ENCODE results near the gene GUCA1C. TPM values are rescaled to one million over a fixed set of nuclear protein-coding genes. Genes with fewer than 3 reads are reported as not detected.

GUCA1C gene
- total and polyA plus RNA-seq, 3 experiments from 2014 or later: not detected

- CTCF ChIA-PET: no interaction called here
- H3K4me1 Mint-ChIP-seq: no peaks in the 10 kb centered on the region
Observed at GRCh38 chr3:108877901-108878300, 75.8 kb downstream of the GUCA1C start.

GRCh38 chr3:108863799-108864135 lies 89.9 kb downstream of the GUCA1C start:
- POLR2A ChIA-PET: interaction anchor here (1.2 kb wide), 1 partner anchor 274 kb away, joined by 4 read pairs; the partner anchor contains the start of genes CIP2A and DZIP3
- Histone ChIP-seq H3K4me1 (ENCODE audit: insufficient read depth, low read length) (peaks cover 35% of the 10 kb centered on the region), H3K4me3 (ENCODE audit: low read length) (no peak overlapping the region), H3K36me3 (ENCODE audit: insufficient read depth, low read length) (peaks cover 8% of the 10 kb centered on the region), H3K27ac (ENCODE audit: low read depth, low read length) (peak overlapping the region; percentile 21), H3K27me3 (ENCODE audit: insufficient read depth, low read length, poor library complexity, severe bottlenecking) (no peaks in the 10 kb centered on the region), H3K9me3 (ENCODE audit: low read length) (peaks cover 7% of the 10 kb centered on the region)
- Mint-ChIP-seq H3K9me3 (peaks cover 0 to 10% (median 7%) of the 10 kb centered on the region in 5 donors), H3K27ac (peak overlapping the region; percentile 69 to 95 (median 90)), H3K27me3 (no peaks in the 10 kb centered on the region), H3K4me3 (peak overlapping the region in 3 of 7 donors; percentile 20 to 63 (median 48)), H3K36me3 (peaks cover 33 to 68% (median 50%) of the 10 kb centered on the region in 3 donors), H3K4me1 (peaks cover 42 to 52% (median 51%) of the 10 kb centered on the region in 3 donors)
- CTCF ChIA-PET: interaction anchor here (0.7 kb wide), 1 partner anchor 10 kb away, joined by 3 read pairs; no protein-coding TSS in a partner anchor
- no peak for DNase-seq

More at GRCh38 chr3:108877901-108878300, 75.8 kb downstream of the GUCA1C start:
- Histone ChIP-seq H3K4me3 (ENCODE audit: low read length) (no peak overlapping the region), H3K4me1 (ENCODE audit: insufficient read depth, low read length) (no peaks in the 10 kb centered on the region), H3K9me3 (ENCODE audit: low read length) (no peaks in the 10 kb centered on the region), H3K36me3 (ENCODE audit: insufficient read depth, low read length) (no peaks in the 10 kb centered on the region), H3K27me3 (ENCODE audit: insufficient read depth, low read length, poor library complexity, severe bottlenecking) (no peaks in the 10 kb centered on the region), H3K27ac (ENCODE audit: low read depth, low read length) (no peak overlapping the region)
- H3K27ac Mint-ChIP-seq: no peak overlapping the region
- no peak for DNase-seq
- peaks cover 0 to 19% (median 8%) of the 10 kb centered on the region in 3 donors for H3K36me3 Mint-ChIP-seq
- H3K9me3 Mint-ChIP-seq: peaks cover 0 to 2% (median 0%) of the 10 kb centered on the region in 5 donors
- no peak overlapping the region for H3K4me3 Mint-ChIP-seq
- POLR2A ChIA-PET: no interaction called here
- H3K27me3 Mint-ChIP-seq: no peaks in the 10 kb centered on the region

GRCh38 chr3:108862865-108863798 lies 90.5 kb downstream of the GUCA1C start:
- peak in 3 of 5 donors; percentile 6 to 55 (median 28) for DNase-seq
- H3K4me1 ChIP-seq (ENCODE audit: insufficient read depth, low read length): peaks cover 35% of the 10 kb centered on the region
- H3K9me3 ChIP-seq (ENCODE audit: low read length): peaks cover 7% of the 10 kb centered on the region
- peak overlapping the region; percentile 21 for H3K27ac ChIP-seq (ENCODE audit: low read depth, low read length)
- ChIA-PET CTCF (interaction anchor here (0.7 to 1.4 kb wide), 2 partner anchors 9 to 10 kb away, joined by 3 to 4 read pairs; no protein-coding TSS in a partner anchor), POLR2A (interaction anchor here (1.2 kb wide), 1 partner anchor 274 kb away, joined by 4 read pairs; the partner anchor contains the start of genes CIP2A and DZIP3)
- Mint-ChIP-seq H3K9me3 (peaks cover 0 to 16% (median 7%) of the 10 kb centered on the region in 5 donors), H3K27me3 (no peaks in the 10 kb centered on the region), H3K36me3 (peaks cover 37 to 73% (median 56%) of the 10 kb centered on the region in 3 donors), H3K4me3 (peak overlapping the region; percentile 12 to 63 (median 52)), H3K4me1 (peaks cover 47 to 57% (median 56%) of the 10 kb centered on the region in 3 donors), H3K27ac (peak overlapping the region; percentile 39 to 95 (median 90))
- no peak overlapping the region for H3K4me3 ChIP-seq (ENCODE audit: low read length)
- H3K36me3 ChIP-seq (ENCODE audit: insufficient read depth, low read length): peaks cover 11% of the 10 kb centered on the region
- H3K27me3 ChIP-seq (ENCODE audit: insufficient read depth, low read length, poor library complexity, severe bottlenecking): no peaks in the 10 kb centered on the region

GRCh38 chr3:108861401-108861800 lies 92.3 kb downstream of the GUCA1C start:
- no peaks in the 10 kb centered on the region for H3K27me3 Mint-ChIP-seq
- peaks cover 0 to 16% (median 7%) of the 10 kb centered on the region in 5 donors for H3K9me3 Mint-ChIP-seq
- H3K27ac Mint-ChIP-seq: peak overlapping the region in 7 of 8 donors; percentile 51 to 95 (median 91)
- no peak for DNase-seq
- ChIA-PET POLR2A (no interaction called here), CTCF (interaction anchor here (1.1 kb wide), 1 partner anchor 23 kb away, joined by 3 read pairs; no protein-coding TSS in a partner anchor)
- peaks cover 22% of the 10 kb centered on the region for H3K36me3 ChIP-seq (ENCODE audit: insufficient read depth, low read length)
- peaks cover 44 to 81% (median 55%) of the 10 kb centered on the region in 3 donors for H3K36me3 Mint-ChIP-seq
- peaks cover 55 to 70% (median 65%) of the 10 kb centered on the region in 3 donors for H3K4me1 Mint-ChIP-seq
- peaks cover 35% of the 10 kb centered on the region for H3K4me1 ChIP-seq (ENCODE audit: insufficient read depth, low read length)
- peaks cover 7% of the 10 kb centered on the region for H3K9me3 ChIP-seq (ENCODE audit: low read length)
- H3K27ac ChIP-seq (ENCODE audit: low read depth, low read length): no peak overlapping the region
- no peak overlapping the region for H3K4me3 Mint-ChIP-seq
- no peaks in the 10 kb centered on the region for H3K27me3 ChIP-seq (ENCODE audit: insufficient read depth, low read length, poor library complexity, severe bottlenecking)
- no peak overlapping the region for H3K4me3 ChIP-seq (ENCODE audit: low read length)

Other genes with a start within 250 kb of the GUCA1C start
- not detected for gene RETNLB, start 196.5 kb downstream of the GUCA1C start, total RNA-seq
- not detected for gene RETNLB, start 196.5 kb downstream of the GUCA1C start, polyA plus RNA-seq
- gene TRAT1, start 131.1 kb downstream of the GUCA1C start, total RNA-seq: 10 to 100 TPM; 27.2 to 29.1 TPM
- 120 TPM for gene TRAT1, start 131.1 kb downstream of the GUCA1C start, polyA plus RNA-seq
- gene MORC1, start 164.3 kb upstream of the GUCA1C start, total RNA-seq: not detected
- gene MORC1, start 164.3 kb upstream of the GUCA1C start, polyA plus RNA-seq: not detected
- gene C3orf85, start 182.8 kb upstream of the GUCA1C start, total RNA-seq: not detected
- gene C3orf85, start 182.8 kb upstream of the GUCA1C start, polyA plus RNA-seq: not detected

All from CD8-positive, alpha-beta memory T cell (primary cell).